ENCODE data around the gene GOLGA6L24.
"Not testable (repeated sequence)": the region's sequence is repeated elsewhere in the genome, so short reads cannot be mapped to it uniquely, and the experiment has no call there.

GOLGA6L24 gene

GRCh38 chr15:28357984-28358383 is at the start of gene GOLGA6L24:
Gene GOLGA6L24 (minus strand): TSS chr15:28358084. CDS start chr15:28358023, 61 bp downstream.
- not testable (repeated sequence) for DNase-seq

- DNase-seq, result not testable (repeated sequence)
These were observed 45.0 kb upstream of the GOLGA6L24 start for GRCh38 chr15:28402774-28403435.

GRCh38 chr15:28396022-28396421 is 38.1 kb upstream of the GOLGA6L24 start:
- not testable (repeated sequence) for DNase-seq

GRCh38 chr15:28380053-28380452 is 22.2 kb upstream of the GOLGA6L24 start:
- DNase-seq, result not testable (repeated sequence)

- not testable (repeated sequence) for DNase-seq
These were observed 20.5 kb upstream of the GOLGA6L24 start, which contains the start of gene GOLGA8F for GRCh38 chr15:28378364-28378763. Gene GOLGA8F (plus strand): TSS chr15:28378664. CDS start chr15:28378762, 98 bp downstream.

- DNase-seq, result not testable (repeated sequence)
These were observed 7.6 kb upstream of the GOLGA6L24 start for GRCh38 chr15:28365502-28365901.

GRCh38 chr15:28322129-28322588 is 35.7 kb downstream of the GOLGA6L24 start, which contains the start of gene HERC2:
Gene HERC2 (minus strand): TSS chr15:28322179. CDS start chr15:28321433, 746 bp downstream.
- not testable (repeated sequence) for DNase-seq

- not testable (repeated sequence) for DNase-seq
These were observed 36.4 kb downstream of the GOLGA6L24 start for GRCh38 chr15:28321358-28322078.

- DNase-seq, result not testable (repeated sequence)
These were observed 38.2 kb downstream of the GOLGA6L24 start for GRCh38 chr15:28319725-28320124.

- not testable (repeated sequence) for DNase-seq
These were observed 39.1 kb downstream of the GOLGA6L24 start for GRCh38 chr15:28318828-28319227.

- not testable (repeated sequence) for DNase-seq
These were observed 39.8 kb downstream of the GOLGA6L24 start for GRCh38 chr15:28318122-28318521.

GRCh38 chr15:28316958-28317357 is 40.9 kb downstream of the GOLGA6L24 start:
- not testable (repeated sequence) for DNase-seq

- not testable (repeated sequence) for DNase-seq
These were observed 47.4 kb downstream of the GOLGA6L24 start for GRCh38 chr15:28310454-28310853.

GRCh38 chr15:28308718-28309117 is 49.2 kb downstream of the GOLGA6L24 start:
- not testable (repeated sequence) for DNase-seq

All from NCI-H187 treated with DMSO at 0.1 percent for 48 hours (cell line).